ENCODE measurements around the gene SHC1.
A peak's percentile ranks its signal among the peaks of the same experiment; 100 is the strongest.
"Not testable (repeated sequence)": the region's sequence is repeated elsewhere in the genome, so short reads cannot be mapped to it uniquely, and the experiment has no call there.

Gene SHC1

GRCh38 chr1:154995301-154995983 lies 24.9 kb upstream of the SHC1 start:
- DNase-seq (ENCODE audit: low read depth in 2 of 2): not testable (repeated sequence)

GRCh38 chr1:154994591-154994990 lies 24.0 kb upstream of the SHC1 start:
- no peak for DNase-seq (ENCODE audit: low read depth in 2 of 2)

- DNase-seq (ENCODE audit: low read depth in 2 of 2): no peak
These were observed 23.7 kb upstream of the SHC1 start for GRCh38 chr1:154994269-154994587.

- DNase-seq (ENCODE audit: low read depth in 2 of 2): no peak
These were observed 23.2 kb upstream of the SHC1 start, which contains the start of gene LENEP for GRCh38 chr1:154993572-154994268. LENEP (plus strand) TSS chr1:154993586; CDS start chr1:154993608, 22 bp downstream.

- no peak for DNase-seq (ENCODE audit: low read depth in 2 of 2)
These were observed 22.4 kb upstream of the SHC1 start for GRCh38 chr1:154992721-154993571.

GRCh38 chr1:154990276-154990675 lies 19.7 kb upstream of the SHC1 start:
- no peak for DNase-seq (ENCODE audit: low read depth in 2 of 2)

- DNase-seq (ENCODE audit: low read depth in 2 of 2): no peak
These were observed 18.8 kb upstream of the SHC1 start for GRCh38 chr1:154989195-154989860.

GRCh38 chr1:154988058-154988954 lies 17.8 kb upstream of the SHC1 start:
- DNase-seq (ENCODE audit: low read depth in 2 of 2): no peak

- no peak for DNase-seq (ENCODE audit: low read depth in 2 of 2)
These were observed 16.8 kb upstream of the SHC1 start for GRCh38 chr1:154987326-154987725.

- not testable (repeated sequence) for DNase-seq (ENCODE audit: low read depth in 2 of 2)
These were observed 16.2 kb upstream of the SHC1 start for GRCh38 chr1:154986736-154987135.

- no peak for DNase-seq (ENCODE audit: low read depth in 2 of 2)
These were observed 13.4 kb upstream of the SHC1 start for GRCh38 chr1:154983776-154984466.

- peak; percentile 91 to 93 for DNase-seq (ENCODE audit: low read depth in 2 of 2)
These were observed 12.5 kb upstream of the SHC1 start, which contains the start of gene FLAD1 for GRCh38 chr1:154982897-154983648. FLAD1 (plus strand) TSS chr1:154983344; CDS start chr1:154983695, 351 bp downstream.

GRCh38 chr1:154982341-154982740 lies 11.8 kb upstream of the SHC1 start:
- DNase-seq (ENCODE audit: low read depth in 2 of 2): no peak

GRCh38 chr1:154978360-154978759 lies 7.8 kb upstream of the SHC1 start:
- no peak for DNase-seq (ENCODE audit: low read depth in 2 of 2)

- DNase-seq (ENCODE audit: low read depth in 2 of 2): not testable (repeated sequence)
These were observed 7.2 kb upstream of the SHC1 start for GRCh38 chr1:154977762-154978161.

- DNase-seq (ENCODE audit: low read depth in 2 of 2): peak in 1 of 2 donors; percentile 34
These were observed 5.0 kb upstream of the SHC1 start for GRCh38 chr1:154975409-154976059.

GRCh38 chr1:154974808-154975408 lies 4.4 kb upstream of the SHC1 start:
- DNase-seq (ENCODE audit: low read depth in 2 of 2): peak; percentile 84 to 91

GRCh38 chr1:154974102-154974807 lies 3.7 kb upstream of the SHC1 start, which contains the start of gene CKS1B:
CKS1B (plus strand) TSS chr1:154974681; CDS start chr1:154974746, 65 bp downstream.
- DNase-seq (ENCODE audit: low read depth in 2 of 2): peak; percentile 80 to 87

Measured in stimulated activated CD4-positive, alpha-beta T cell treated with anti-CD3 and anti-CD28 coated beads, Interleukin-1b, Interleukin-23, amount 100 ng/mL, for 1 hour (primary cell).